Spinal cord (tissue), 10 donors: ENCODE data around the gene RPL10. TPM values are rescaled to one million over a fixed set of nuclear protein-coding genes. Genes with fewer than 3 reads are reported as not detected.
A peak's percentile ranks its signal among the peaks of the same experiment; 100 is the strongest.

Source experiments
- DNase-seq, 6 donors: peaks; one replicate each; pipeline versions ENCODE4 v3.0.0 to v3.0.0-alpha.2; 2013 to 2015; ENCODE audit warnings: low spot score in 6 of 6, low read depth in 4 of 6
- H3K27ac ChIP-seq: one replicate; pipeline ENCODE4 v1.5.1; 2013; ENCODE audit warnings: low read depth, low read length, control low read depth
- H3K27me3 ChIP-seq: one replicate; pipeline ENCODE4 v1.6.1; 2013; ENCODE audit warnings: low read length; ENCODE audit not compliant: control insufficient read depth, insufficient read depth
- H3K36me3 ChIP-seq: one replicate; pipeline ENCODE4 v1.6.1; 2013; ENCODE audit warnings: low read length; ENCODE audit not compliant: control insufficient read depth, insufficient read depth
- H3K4me1 ChIP-seq: one replicate; pipeline ENCODE4 v1.6.1; 2013; ENCODE audit warnings: low read length; ENCODE audit not compliant: control insufficient read depth, insufficient read depth
- H3K4me3 ChIP-seq: one replicate; pipeline ENCODE4 v1.5.1; 2013; ENCODE audit warnings: low read depth, low read length, control low read depth
- H3K9me3 ChIP-seq: one replicate; pipeline ENCODE4 v1.6.1; 2013; ENCODE audit warnings: low read length; ENCODE audit not compliant: control insufficient read depth, insufficient read depth
- WGBS: methylation state at CpG from one replicate; pipeline ENCODE4 v1.1.5; 2013; ENCODE audit warnings: missing lambda C conversion rate; ENCODE audit not compliant: insufficient coverage; 5-methylcytosine and 5-hydroxymethylcytosine counted together
- polyA plus RNA-seq, 2 donors: library from polyadenylated mRNA; unstranded; fragments of 120-200 nt; gene quantifications; one replicate each; pipeline ENCODE4 v1.2.1, GENCODE V29; 2013; ENCODE audit not compliant: insufficient read length in 2 of 2
- total RNA-seq, 2 donors: library from RNA; depleted of rRNA in 1 of 2; stranded (reverse); fragments of 120-200 nt in 1 of 2; fragments of >200 nt in 1 of 2; gene quantifications; one replicate each; pipeline versions ENCODE4 v1.2.3 to v1.2.4, GENCODE V29; 2013 to 2014
- donor health status: healthy.

Gene RPL10
- total and polyA plus RNA-seq, 4 donors: 1,775 to 3,365 (median 2,025) TPM

DNA sequence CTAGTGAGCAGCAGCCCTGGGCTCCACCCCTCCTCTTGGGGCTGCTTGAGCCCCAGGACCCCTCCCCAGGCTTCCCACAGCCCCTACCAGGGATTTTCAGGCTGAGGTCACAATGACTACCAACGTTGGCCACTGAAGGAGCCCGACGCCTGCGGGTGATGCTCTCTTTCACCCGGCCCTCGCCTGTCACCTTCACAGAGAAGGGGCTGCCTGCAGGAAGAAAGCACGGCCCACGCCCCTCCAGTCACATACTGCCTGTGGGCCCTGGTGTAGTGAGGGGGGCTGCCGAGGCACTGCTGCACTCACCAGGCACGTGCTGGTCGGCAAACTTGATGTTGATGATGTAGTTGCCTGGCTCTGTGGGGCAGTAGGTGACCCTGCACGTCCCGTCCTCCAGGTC, 45.7 kb upstream of the RPL10 start:
- peaks cover 95% of the 10 kb centered on the region for H3K36me3 ChIP-seq
- no peaks in the 10 kb centered on the region for H3K27me3 ChIP-seq
- no peak overlapping the region for H3K27ac ChIP-seq
- no peak for DNase-seq
- 88% methylated on average over 13 of the region's 13 CpGs for WGBS
- peaks cover 19% of the 10 kb centered on the region for H3K4me1 ChIP-seq
- H3K4me3 ChIP-seq: no peak overlapping the region
- no peaks in the 10 kb centered on the region for H3K9me3 ChIP-seq

GRCh38 chrX:154353172-154353843, 44.9 kb upstream of the RPL10 start:
- Histone ChIP-seq H3K27me3 (no peaks in the 10 kb centered on the region), H3K27ac (no peak overlapping the region), H3K9me3 (no peaks in the 10 kb centered on the region), H3K4me3 (no peak overlapping the region), H3K4me1 (peaks cover 19% of the 10 kb centered on the region), H3K36me3 (peaks cover 100% of the 10 kb centered on the region)
- WGBS: 87% methylated on average over 24 of the region's 24 CpGs
- no peak for DNase-seq

DNA sequence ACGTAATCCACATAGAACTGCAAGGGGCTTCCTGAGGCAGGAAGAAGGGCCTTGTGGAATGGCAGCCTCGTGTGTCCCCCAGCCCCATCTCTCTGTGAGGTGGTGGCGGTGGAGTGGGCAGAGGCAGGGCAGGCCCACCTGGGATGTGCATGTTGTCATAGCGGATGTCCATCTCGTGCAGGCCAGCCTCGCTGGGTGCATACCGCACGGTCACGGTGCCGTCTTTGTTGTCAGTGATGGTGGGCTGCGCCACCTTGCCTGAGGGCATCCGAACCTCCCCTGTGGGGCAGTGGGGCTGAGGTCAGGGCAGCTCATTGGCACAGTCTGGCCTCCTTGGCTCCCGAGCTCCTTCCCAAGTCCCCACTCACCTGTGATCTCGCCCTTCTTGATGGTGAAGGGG, 44.2 kb upstream of the RPL10 start:
- no peak overlapping the region for H3K4me3 ChIP-seq
- H3K27ac ChIP-seq: no peak overlapping the region
- peaks cover 19% of the 10 kb centered on the region for H3K4me1 ChIP-seq
- no peak for DNase-seq
- H3K9me3 ChIP-seq: no peaks in the 10 kb centered on the region
- 88% methylated on average over 13 of the region's 14 CpGs for WGBS
- no peaks in the 10 kb centered on the region for H3K27me3 ChIP-seq
- H3K36me3 ChIP-seq: peaks cover 100% of the 10 kb centered on the region

DNA sequence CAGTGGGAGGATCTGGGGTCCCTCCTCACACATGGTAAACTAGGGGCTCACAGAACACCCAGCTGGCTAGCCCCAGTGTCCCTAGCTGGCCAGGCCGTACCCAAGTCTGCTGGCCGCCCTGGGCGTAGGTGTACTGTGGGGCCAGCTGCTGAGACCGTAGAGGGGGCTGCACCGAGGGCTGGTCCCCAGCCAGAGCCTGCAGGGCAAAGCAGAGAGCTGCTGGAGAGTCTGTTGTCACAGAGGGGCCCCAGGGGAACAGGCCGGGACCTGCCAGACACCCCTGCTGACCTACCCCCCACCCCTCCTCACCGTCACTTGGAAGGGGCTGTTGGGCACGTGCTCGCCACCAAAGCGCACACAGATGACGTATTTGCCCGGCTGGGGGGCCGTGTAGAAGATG, 43.7 kb upstream of the RPL10 start:
- Histone ChIP-seq H3K4me1 (peaks cover 19% of the 10 kb centered on the region), H3K36me3 (peaks cover 100% of the 10 kb centered on the region), H3K27ac (no peak overlapping the region), H3K4me3 (no peak overlapping the region), H3K9me3 (no peaks in the 10 kb centered on the region), H3K27me3 (no peaks in the 10 kb centered on the region)
- no peak for DNase-seq
- WGBS: 80% methylated on average over 13 of the region's 13 CpGs

DNA sequence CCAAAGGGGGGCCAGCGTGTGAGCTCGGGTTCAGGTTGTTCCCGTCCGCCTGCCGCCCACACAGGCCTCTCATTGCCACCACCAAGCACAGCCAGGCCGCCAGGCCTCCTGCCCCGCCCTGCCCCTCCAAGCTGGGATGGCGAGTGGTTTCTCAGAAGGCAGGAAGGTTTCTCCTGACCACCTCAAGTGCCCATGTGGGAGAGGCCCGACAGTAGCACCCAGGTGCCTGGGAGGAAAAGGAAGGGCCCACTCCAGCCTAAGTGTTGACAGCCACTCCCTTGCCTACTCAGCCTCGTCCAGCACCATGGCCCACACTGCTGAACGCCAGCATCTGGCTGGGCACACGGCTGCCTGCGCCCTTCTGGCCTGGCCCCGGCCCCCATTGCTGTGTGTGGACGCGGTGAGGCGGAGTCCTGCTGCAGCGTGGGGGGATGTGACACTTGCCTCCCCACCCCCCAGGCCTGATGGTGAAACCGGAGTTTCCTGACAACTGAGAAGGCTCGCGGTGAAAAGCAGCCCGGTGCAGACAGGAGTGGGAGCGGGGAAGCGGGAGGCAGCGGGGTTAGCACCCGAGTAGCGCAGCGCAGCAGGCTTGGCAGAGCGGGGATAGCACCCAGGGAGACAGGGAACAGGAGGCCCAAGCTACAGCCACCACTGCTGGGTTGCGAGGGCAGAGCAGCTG, 42.9 kb upstream of the RPL10 start:
- DNase-seq: no peak
- no peaks in the 10 kb centered on the region for H3K9me3 ChIP-seq
- H3K4me1 ChIP-seq: peaks cover 19% of the 10 kb centered on the region
- no peak overlapping the region for H3K27ac ChIP-seq
- H3K36me3 ChIP-seq: peaks cover 100% of the 10 kb centered on the region
- WGBS: 85% methylated on average over 24 of the region's 30 CpGs
- H3K27me3 ChIP-seq: no peaks in the 10 kb centered on the region
- H3K4me3 ChIP-seq: no peak overlapping the region

- peaks cover 99% of the 10 kb centered on the region for H3K36me3 ChIP-seq
- DNase-seq: peak in 1 of 6 donors; percentile 47
- H3K9me3 ChIP-seq: no peaks in the 10 kb centered on the region
- no peaks in the 10 kb centered on the region for H3K27me3 ChIP-seq
- H3K27ac ChIP-seq: no peak overlapping the region
- H3K4me3 ChIP-seq: no peak overlapping the region
- WGBS: 54% methylated on average over 12 of the region's 12 CpGs
- peaks cover 19% of the 10 kb centered on the region for H3K4me1 ChIP-seq
Measured at GRCh38 chrX:154355776-154356140, 42.4 kb upstream of the RPL10 start.

GRCh38 chrX:154356596-154356995, 41.6 kb upstream of the RPL10 start:
- Histone ChIP-seq H3K27ac (no peak overlapping the region), H3K9me3 (no peaks in the 10 kb centered on the region), H3K4me1 (peaks cover 19% of the 10 kb centered on the region), H3K4me3 (no peak overlapping the region), H3K27me3 (no peaks in the 10 kb centered on the region), H3K36me3 (peaks cover 97% of the 10 kb centered on the region)
- DNase-seq: no peak
- WGBS: no CpG with 5 or more reads among the region's 13 CpGs

DNA sequence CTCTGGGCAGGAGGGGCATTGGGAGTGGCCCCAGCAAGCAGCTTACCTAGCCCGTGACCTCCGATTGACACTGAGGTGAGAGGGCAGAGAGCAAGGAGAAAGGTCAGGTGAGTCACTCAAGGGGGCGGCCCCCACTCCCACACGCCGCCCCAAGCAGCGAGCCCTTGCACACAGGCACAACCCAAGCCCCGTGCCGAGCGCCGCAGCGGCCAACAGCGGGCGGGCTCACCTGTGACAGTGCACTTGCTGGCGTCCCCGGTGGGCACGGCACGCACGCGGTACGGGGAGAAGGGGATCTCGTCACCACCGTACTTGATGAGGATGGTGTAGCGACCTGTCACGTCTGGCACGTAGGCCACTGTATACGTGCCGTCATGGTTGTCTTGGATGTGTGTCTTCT, 41.0 kb upstream of the RPL10 start:
- no peak overlapping the region for H3K4me3 ChIP-seq
- H3K27me3 ChIP-seq: no peaks in the 10 kb centered on the region
- H3K36me3 ChIP-seq: peaks cover 97% of the 10 kb centered on the region
- H3K4me1 ChIP-seq: peaks cover 19% of the 10 kb centered on the region
- H3K9me3 ChIP-seq: no peaks in the 10 kb centered on the region
- no peak overlapping the region for H3K27ac ChIP-seq
- WGBS: 88% methylated on average over 27 of the region's 27 CpGs
- DNase-seq: no peak

GRCh38 chrX:154358011-154358410, 40.2 kb upstream of the RPL10 start:
- no peak overlapping the region for H3K27ac ChIP-seq

GRCh38 chrX:154358829-154359228, 39.3 kb upstream of the RPL10 start:
- no peak for DNase-seq
- no peaks in the 10 kb centered on the region for H3K9me3 ChIP-seq
- peaks cover 19% of the 10 kb centered on the region for H3K4me1 ChIP-seq
- no peak overlapping the region for H3K27ac ChIP-seq
- WGBS: 86% methylated on average over 6 of the region's 6 CpGs
- no peaks in the 10 kb centered on the region for H3K27me3 ChIP-seq
- no peak overlapping the region for H3K4me3 ChIP-seq
- H3K36me3 ChIP-seq: peaks cover 97% of the 10 kb centered on the region

More at GRCh38 chrX:154358011-154358410, 40.2 kb upstream of the RPL10 start:
- H3K36me3 ChIP-seq: peaks cover 97% of the 10 kb centered on the region
- no peak for DNase-seq
- no peak overlapping the region for H3K4me3 ChIP-seq
- 88% methylated on average over 11 of the region's 11 CpGs for WGBS
- no peaks in the 10 kb centered on the region for H3K9me3 ChIP-seq
- no peaks in the 10 kb centered on the region for H3K27me3 ChIP-seq
- H3K4me1 ChIP-seq: peaks cover 19% of the 10 kb centered on the region
